Endodermal cell (in vitro differentiated cells): ENCODE measurements around the gene TSPAN8. TPM values are rescaled to one million over a fixed set of nuclear protein-coding genes. Genes with fewer than 3 reads are reported as not detected.

Experiments
- DNase-seq: peaks from one replicate; pipeline ENCODE4 v3.0.0-alpha.2; 2017
- H3K27ac ChIP-seq: 2 replicates; pipeline ENCODE4 v1.5.1; 2013; ENCODE audit warnings: mild to moderate bottlenecking, low read depth, low read length, moderate library complexity
- H3K27me3 ChIP-seq: 2 replicates; pipeline ENCODE4 v1.6.1; 2013; ENCODE audit warnings: mild to moderate bottlenecking, low read length, moderate library complexity; ENCODE audit not compliant: insufficient read depth, control insufficient read depth, poor library complexity, severe bottlenecking
- H3K36me3 ChIP-seq: 2 replicates; pipeline ENCODE4 v1.7.0; 2013; ENCODE audit warnings: mild to moderate bottlenecking, low read length, moderate library complexity; ENCODE audit not compliant: control insufficient read depth, insufficient read depth
- H3K4me1 ChIP-seq: one replicate; pipeline ENCODE4 v1.7.0; 2013; ENCODE audit warnings: low read length; ENCODE audit not compliant: control insufficient read depth, insufficient read depth
- H3K4me3 ChIP-seq: 2 replicates; pipeline ENCODE4 v1.5.1; 2013; ENCODE audit warnings: mild to moderate bottlenecking, low read length, moderate library complexity
- H3K9ac ChIP-seq: 2 replicates; pipeline ENCODE4 v1.6.1; 2013; ENCODE audit warnings: mild to moderate bottlenecking, low read length, moderate library complexity; ENCODE audit not compliant: poor library complexity, severe bottlenecking; ENCODE audit errors: extremely low read depth
- H3K9me3 ChIP-seq: 2 replicates; pipeline ENCODE4 v1.6.1; 2013; ENCODE audit warnings: mild to moderate bottlenecking, low read length, moderate library complexity; ENCODE audit not compliant: control insufficient read depth
- H3K27ac Mint-ChIP-seq: 2 replicates; pipeline ENCODE4 v1.8.0; 2020; ENCODE audit warnings: mixed read lengths
- H3K27me3 Mint-ChIP-seq: 2 replicates; pipeline ENCODE4 v1.8.0; 2021; ENCODE audit warnings: mild to moderate bottlenecking, mixed read lengths; ENCODE audit not compliant: insufficient read depth
- H3K36me3 Mint-ChIP-seq: 2 replicates; pipeline ENCODE4 v1.8.0; 2020; ENCODE audit warnings: low read depth, mixed read lengths
- H3K4me1 Mint-ChIP-seq: 2 replicates; pipeline ENCODE4 v1.8.0; 2020; ENCODE audit warnings: mixed read lengths
- H3K4me3 Mint-ChIP-seq: 2 replicates; pipeline ENCODE4 v1.8.0; 2020; ENCODE audit warnings: mild to moderate bottlenecking, moderate library complexity, mixed read lengths
- H3K9me3 Mint-ChIP-seq: 2 replicates; pipeline ENCODE4 v1.8.0; 2020; ENCODE audit warnings: mild to moderate bottlenecking, mixed read lengths
- WGBS, 2 experiments: methylation state at CpG; one replicate each; pipeline versions ENCODE4 v1.1.5 to v1.1.7; 2013; ENCODE audit warnings: missing lambda C conversion rate in 2 of 2, mixed read lengths in 1 of 2; ENCODE audit not compliant: insufficient coverage in 1 of 2, insufficient read length in 1 of 2; 5-methylcytosine and 5-hydroxymethylcytosine counted together
- total RNA-seq, 2 donors: library from RNA; stranded (reverse); fragmentation: NEBNext Ultra II Directional in 1 of 2; extraction: Animal tissue kit (Norgen Biotek cat#: 25700) in 1 of 2; gene quantifications; 2 replicates in 1 of 2; 3 replicates in 1 of 2; pipeline ENCODE4 v1.2.1, GENCODE V29; 2021
- TF ChIP-seq, protein P1 (sequence below): fragments of 200-600 bp; sonication (generic); conservative IDR thresholded peaks from 2 replicates; pipeline ENCODE4 v1.5.0; 2021; ENCODE audit warnings: antibody characterized with exemption, mild to moderate bottlenecking

TSPAN8 gene
- total RNA-seq, 2 donors from 2014 or later = 0.48 to 1.0 TPM

DNA sequence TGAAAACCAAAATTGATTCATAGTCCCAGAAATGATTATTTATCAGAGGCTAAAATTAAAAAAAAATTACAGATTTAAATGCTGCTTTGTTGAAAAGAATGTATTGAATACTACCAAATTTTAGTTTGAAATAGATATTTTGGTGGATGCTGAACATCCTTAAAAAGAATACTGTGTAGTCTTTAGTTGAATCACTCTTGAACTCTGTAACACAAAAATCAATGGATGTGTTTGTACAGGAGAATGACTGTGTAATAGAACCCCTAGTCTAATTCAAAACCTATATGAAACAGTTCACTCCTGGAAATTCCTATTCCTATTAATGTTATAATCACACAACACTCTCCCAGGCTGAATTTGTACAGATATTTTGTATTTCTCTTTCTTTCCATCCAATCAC, 1.5 kb upstream of the TSPAN8 start:
- Mint-ChIP-seq H3K4me3 (no peak overlapping the region), H3K4me1 (peaks cover 20% of the 10 kb centered on the region), H3K9me3 (no peaks in the 10 kb centered on the region), H3K27me3 (no peaks in the 10 kb centered on the region), H3K27ac (no peak overlapping the region), H3K36me3 (no peaks in the 10 kb centered on the region)
- TF ChIP-seq, protein P1, sequence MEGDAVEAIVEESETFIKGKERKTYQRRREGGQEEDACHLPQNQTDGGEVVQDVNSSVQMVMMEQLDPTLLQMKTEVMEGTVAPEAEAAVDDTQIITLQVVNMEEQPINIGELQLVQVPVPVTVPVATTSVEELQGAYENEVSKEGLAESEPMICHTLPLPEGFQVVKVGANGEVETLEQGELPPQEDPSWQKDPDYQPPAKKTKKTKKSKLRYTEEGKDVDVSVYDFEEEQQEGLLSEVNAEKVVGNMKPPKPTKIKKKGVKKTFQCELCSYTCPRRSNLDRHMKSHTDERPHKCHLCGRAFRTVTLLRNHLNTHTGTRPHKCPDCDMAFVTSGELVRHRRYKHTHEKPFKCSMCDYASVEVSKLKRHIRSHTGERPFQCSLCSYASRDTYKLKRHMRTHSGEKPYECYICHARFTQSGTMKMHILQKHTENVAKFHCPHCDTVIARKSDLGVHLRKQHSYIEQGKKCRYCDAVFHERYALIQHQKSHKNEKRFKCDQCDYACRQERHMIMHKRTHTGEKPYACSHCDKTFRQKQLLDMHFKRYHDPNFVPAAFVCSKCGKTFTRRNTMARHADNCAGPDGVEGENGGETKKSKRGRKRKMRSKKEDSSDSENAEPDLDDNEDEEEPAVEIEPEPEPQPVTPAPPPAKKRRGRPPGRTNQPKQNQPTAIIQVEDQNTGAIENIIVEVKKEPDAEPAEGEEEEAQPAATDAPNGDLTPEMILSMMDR = no peak
- no peaks in the 10 kb centered on the region for H3K36me3 ChIP-seq
- peaks cover 5% of the 10 kb centered on the region for H3K4me1 ChIP-seq
- H3K4me3 ChIP-seq = no peak overlapping the region
- no peak overlapping the region for H3K9ac ChIP-seq
- no peaks in the 10 kb centered on the region for H3K27me3 ChIP-seq
- DNase-seq = no peak
- no peak overlapping the region for H3K27ac ChIP-seq
- peaks cover 4% of the 10 kb centered on the region for H3K9me3 ChIP-seq

DNA sequence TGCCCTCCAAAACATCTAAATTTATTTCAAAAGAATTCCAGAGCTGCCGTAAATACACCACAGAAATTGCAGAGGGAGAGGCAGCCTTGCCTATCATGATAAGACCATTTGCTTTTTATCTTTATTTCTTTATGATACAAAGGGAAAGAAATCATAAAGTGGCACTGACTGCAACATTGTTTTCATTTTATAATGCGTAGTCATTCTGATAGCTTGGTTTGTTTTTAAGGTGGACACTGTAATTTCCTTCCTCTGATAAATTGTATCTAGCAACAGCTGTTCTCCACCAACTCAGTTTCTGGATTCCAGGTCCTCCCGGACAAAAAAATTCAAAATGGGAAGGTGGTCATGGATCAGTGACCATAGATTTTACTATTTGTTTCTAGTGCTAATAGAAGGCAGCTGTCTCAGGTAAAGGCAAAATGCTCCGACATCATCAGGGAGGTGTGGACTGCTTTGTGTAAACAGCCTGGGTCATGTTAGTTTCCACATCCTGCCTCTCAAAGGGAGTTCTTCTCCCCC, 623 bp upstream of the TSPAN8 start:
- Histone ChIP-seq H3K27me3 (no peaks in the 10 kb centered on the region), H3K9ac (no peak overlapping the region), H3K4me3 (no peak overlapping the region), H3K9me3 (no peaks in the 10 kb centered on the region), H3K36me3 (no peaks in the 10 kb centered on the region), H3K27ac (no peak overlapping the region), H3K4me1 (no peaks in the 10 kb centered on the region)
- no peaks in the 10 kb centered on the region for H3K27me3 Mint-ChIP-seq
- H3K4me3 Mint-ChIP-seq = no peak overlapping the region
- H3K36me3 Mint-ChIP-seq = no peaks in the 10 kb centered on the region
- WGBS, 2 experiments = 90 to 100% methylated on average over 1 to 4 of the region's 4 CpGs
- TF ChIP-seq, protein P1 = no peak
- no peaks in the 10 kb centered on the region for H3K9me3 Mint-ChIP-seq
- DNase-seq = no peak
- H3K4me1 Mint-ChIP-seq = peaks cover 14% of the 10 kb centered on the region
- H3K27ac Mint-ChIP-seq = no peak overlapping the region

DNA sequence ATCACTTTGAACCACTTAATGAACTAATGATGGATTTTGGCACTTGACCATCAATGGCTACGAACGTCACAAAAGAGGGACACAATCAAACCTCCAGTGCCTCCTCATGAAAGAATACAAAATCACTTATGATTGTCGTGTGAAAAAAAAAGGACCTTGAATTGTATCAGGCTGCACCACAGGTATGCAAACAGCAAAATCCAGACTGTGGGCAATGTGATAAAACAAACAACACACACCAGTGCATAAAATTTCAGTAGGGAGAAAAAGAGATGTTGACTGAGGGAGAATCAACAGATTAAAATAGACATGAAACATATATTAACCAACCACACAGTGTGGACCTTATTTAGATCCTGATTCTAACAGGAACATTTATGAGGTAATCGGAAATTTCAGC, 2.6 kb downstream of the TSPAN8 start:
- H3K4me3 Mint-ChIP-seq = no peak overlapping the region
- Histone ChIP-seq H3K9ac (no peak overlapping the region), H3K4me3 (no peak overlapping the region), H3K9me3 (peaks cover 3% of the 10 kb centered on the region), H3K36me3 (no peaks in the 10 kb centered on the region), H3K4me1 (no peaks in the 10 kb centered on the region), H3K27me3 (no peaks in the 10 kb centered on the region), H3K27ac (no peak overlapping the region)
- peaks cover 1% of the 10 kb centered on the region for H3K36me3 Mint-ChIP-seq
- peaks cover 3% of the 10 kb centered on the region for H3K4me1 Mint-ChIP-seq
- H3K9me3 Mint-ChIP-seq = peaks cover 12% of the 10 kb centered on the region
- TF ChIP-seq, protein P1 = no peak
- 90% methylated on average over 4 of the region's 4 CpGs; no CpG with 5 or more reads in 1 of the 2 experiments for WGBS, 2 experiments
- no peak for DNase-seq
- no peak overlapping the region for H3K27ac Mint-ChIP-seq
- no peaks in the 10 kb centered on the region for H3K27me3 Mint-ChIP-seq
